Fibroblast of lung (primary cell): ENCODE measurements around the gene TUBG1. TPM values are rescaled to one million over a fixed set of nuclear protein-coding genes. Genes with fewer than 3 reads are reported as not detected.
"Not testable (repeated sequence)": the region's sequence is repeated elsewhere in the genome, so short reads cannot be mapped to it uniquely, and the experiment has no call there.

Experiments
- DNase-seq, 2 donors: peaks; one replicate each; pipeline versions ENCODE4 v3.0.0 to v3.0.0-alpha.2; 2010; ENCODE audit warnings: low read depth in 2 of 2
- H2AFZ ChIP-seq: 2 replicates; pipeline ENCODE4 v1.5.1; 2012; ENCODE audit warnings: low read length, control low read depth, inconsistent platforms
- H3K27ac ChIP-seq: 2 replicates; pipeline ENCODE4 v1.5.1; 2011; ENCODE audit warnings: low read length, control low read depth; ENCODE audit not compliant: insufficient read depth
- H3K27me3 ChIP-seq: 2 replicates; pipeline ENCODE4 v1.5.1; 2011; ENCODE audit warnings: mild to moderate bottlenecking, low read length; ENCODE audit not compliant: control insufficient read depth, insufficient read depth
- H3K36me3 ChIP-seq: 2 replicates; pipeline ENCODE4 v1.5.1; 2011; ENCODE audit warnings: low read length; ENCODE audit not compliant: control insufficient read depth, insufficient read depth
- H3K4me1 ChIP-seq: 2 replicates; pipeline ENCODE4 v1.5.1; 2011; ENCODE audit warnings: low read length; ENCODE audit not compliant: control insufficient read depth, insufficient read depth; ENCODE audit errors: extremely low read depth
- H3K4me2 ChIP-seq: 2 replicates; pipeline ENCODE4 v1.5.1; 2011; ENCODE audit warnings: low read length, control low read depth; ENCODE audit not compliant: insufficient read depth; ENCODE audit errors: extremely low read depth
- H3K4me3 ChIP-seq, 4 experiments: fragments of 200-600 bp in 1 of 4; sonication (generic) in 1 of 4; replicated peaks in 1 of 4; 2 replicates each; pipeline ENCODE4 v1.5.1; 2011 to 2016; ENCODE audit warnings: low read length in 4 of 4, low read depth in 3 of 4, mild to moderate bottlenecking in 3 of 4, control low read depth in 2 of 4, inconsistent platforms in 1 of 4, mixed read lengths in 1 of 4; ENCODE audit not compliant: insufficient read depth in 1 of 4; ENCODE audit errors: control extremely low read depth in 1 of 4
- H3K79me2 ChIP-seq: 2 replicates; pipeline ENCODE4 v1.5.1; 2012; ENCODE audit warnings: mild to moderate bottlenecking, low read length, inconsistent platforms; ENCODE audit not compliant: control insufficient read depth, insufficient read depth
- H3K9ac ChIP-seq: 2 replicates; pipeline ENCODE4 v1.5.1; 2011; ENCODE audit warnings: mild to moderate bottlenecking, low read length, control low read depth; ENCODE audit not compliant: insufficient read depth
- H3K9me3 ChIP-seq: 2 replicates; pipeline ENCODE4 v1.5.1; 2012; ENCODE audit warnings: low read depth, low read length; ENCODE audit not compliant: control insufficient read depth, insufficient read depth
- H4K20me1 ChIP-seq: 2 replicates; pipeline ENCODE4 v1.5.1; 2011; ENCODE audit warnings: low read length; ENCODE audit not compliant: control insufficient read depth, insufficient read depth; ENCODE audit errors: extremely low read depth
- EZH2 ChIP-seq: IDR thresholded peaks from 2 replicates; pipeline ENCODE4 v1.5.1; 2012; ENCODE audit warnings: low read length, control low read depth, mild to moderate bottlenecking; ENCODE audit errors: missing control alignments
- polyA plus RNA-seq, 2 donors: library from polyadenylated mRNA; depleted of rRNA in 1 of 2; stranded (reverse) in 1 of 2; unstranded in 1 of 2; fragments of >200 nt; gene quantifications; 2 replicates each; pipeline ENCODE4 v1.2.1, GENCODE V29; 2011 to 2012; ENCODE audit warnings: missing spikeins in 1 of 2
- total RNA-seq: library from RNA; depleted of rRNA; stranded (reverse); fragments of >200 nt; gene quantifications from 2 replicates; pipeline ENCODE4 v1.2.1, GENCODE V29; 2014
- TF ChIP-seq, protein P1 (sequence below), 2 donors: IDR thresholded peaks in 1 of 2; conservative IDR thresholded peaks in 1 of 2; 1 replicate in 1 of 2; 2 replicates in 1 of 2; pipeline ENCODE4 v1.5.1; 2011 to 2012; ENCODE audit warnings: low read length in 2 of 2, control low read depth in 1 of 2, inconsistent platforms in 1 of 2, low read depth in 1 of 2, mild to moderate bottlenecking in 1 of 2

TUBG1 gene
- total and polyA plus RNA-seq, 2 donors (not counting 1 experiment from before 2014, with no cell fraction given), result 16.7 to 60.0 TPM

DNA sequence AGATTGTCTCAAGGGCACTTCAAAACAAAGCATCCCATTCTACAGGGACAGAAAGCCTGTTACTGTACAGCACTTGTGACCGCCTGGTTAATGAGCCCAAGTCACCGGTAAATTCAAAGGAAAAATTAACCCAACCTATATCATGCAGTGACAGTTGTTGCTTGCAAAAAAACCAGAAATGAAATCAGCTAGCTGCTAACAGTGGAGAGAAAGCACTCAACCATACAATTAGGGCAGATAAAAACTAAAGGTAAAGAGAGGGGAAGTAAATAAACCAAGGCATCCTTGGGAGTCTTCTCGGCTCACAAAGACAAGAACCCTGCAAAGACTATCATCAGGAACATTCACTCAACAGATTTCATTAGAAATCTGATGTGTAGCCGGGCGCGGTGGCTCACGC is 6.2 kb upstream of the TUBG1 start:
- DNase-seq, result no peak
- Histone ChIP-seq H3K4me2 (no peak overlapping the region), H3K4me3 (no peak overlapping the region), H3K27ac (no peak overlapping the region), H4K20me1 (peaks cover 1% of the 10 kb centered on the region), H3K27me3 (no peaks in the 10 kb centered on the region), H3K9ac (no peak overlapping the region), H2AFZ (no peak overlapping the region), H3K36me3 (no peaks in the 10 kb centered on the region), H3K9me3 (no peaks in the 10 kb centered on the region), H3K79me2 (peaks cover 64% of the 10 kb centered on the region), H3K4me1 (peaks cover 3% of the 10 kb centered on the region)
- TF ChIP-seq, protein P1, sequence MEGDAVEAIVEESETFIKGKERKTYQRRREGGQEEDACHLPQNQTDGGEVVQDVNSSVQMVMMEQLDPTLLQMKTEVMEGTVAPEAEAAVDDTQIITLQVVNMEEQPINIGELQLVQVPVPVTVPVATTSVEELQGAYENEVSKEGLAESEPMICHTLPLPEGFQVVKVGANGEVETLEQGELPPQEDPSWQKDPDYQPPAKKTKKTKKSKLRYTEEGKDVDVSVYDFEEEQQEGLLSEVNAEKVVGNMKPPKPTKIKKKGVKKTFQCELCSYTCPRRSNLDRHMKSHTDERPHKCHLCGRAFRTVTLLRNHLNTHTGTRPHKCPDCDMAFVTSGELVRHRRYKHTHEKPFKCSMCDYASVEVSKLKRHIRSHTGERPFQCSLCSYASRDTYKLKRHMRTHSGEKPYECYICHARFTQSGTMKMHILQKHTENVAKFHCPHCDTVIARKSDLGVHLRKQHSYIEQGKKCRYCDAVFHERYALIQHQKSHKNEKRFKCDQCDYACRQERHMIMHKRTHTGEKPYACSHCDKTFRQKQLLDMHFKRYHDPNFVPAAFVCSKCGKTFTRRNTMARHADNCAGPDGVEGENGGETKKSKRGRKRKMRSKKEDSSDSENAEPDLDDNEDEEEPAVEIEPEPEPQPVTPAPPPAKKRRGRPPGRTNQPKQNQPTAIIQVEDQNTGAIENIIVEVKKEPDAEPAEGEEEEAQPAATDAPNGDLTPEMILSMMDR (conservative IDR thresholded peaks at IDR 0.05 in 1 of 2, IDR thresholded peaks at IDR 0.05 in 1 of 2; ENCODE audit: low read depth in 1 of 2, low read length in 2 of 2), result no peak
- no peak for TF ChIP-seq EZH2

DNA sequence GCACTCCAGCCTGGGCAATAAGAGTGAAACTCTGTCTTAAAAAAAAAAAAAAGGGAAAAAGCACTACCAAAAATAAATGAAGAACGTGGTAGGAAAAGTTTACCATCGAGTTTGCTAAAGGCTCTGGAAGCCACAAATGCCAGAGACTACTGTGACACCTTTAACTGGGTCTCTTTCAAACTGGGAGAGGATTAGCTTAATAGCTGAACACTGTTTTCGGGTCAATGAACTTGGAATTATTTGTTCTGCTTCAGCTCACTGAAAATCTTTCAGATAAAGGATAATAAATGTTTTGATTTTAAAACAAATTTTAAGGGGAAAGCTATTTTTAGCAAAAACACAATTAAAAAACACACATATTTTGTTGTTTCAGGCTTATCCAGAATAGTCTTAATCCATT is 1.7 kb upstream of the TUBG1 start:
- peak overlapping the region; percentile 62 to 98 (median 84) for H3K4me3 ChIP-seq
- H3K4me1 ChIP-seq, result peaks cover 3% of the 10 kb centered on the region
- H3K9me3 ChIP-seq, result no peaks in the 10 kb centered on the region
- H3K27me3 ChIP-seq, result no peaks in the 10 kb centered on the region
- no peaks in the 10 kb centered on the region for H4K20me1 ChIP-seq
- H3K27ac ChIP-seq, result no peak overlapping the region
- TF ChIP-seq EZH2, result no peak
- TF ChIP-seq, protein P1 (conservative IDR thresholded peaks at IDR 0.05 in 1 of 2, IDR thresholded peaks at IDR 0.05 in 1 of 2; ENCODE audit: low read depth in 1 of 2, low read length in 2 of 2), result no peak
- H3K36me3 ChIP-seq, result peaks cover 3% of the 10 kb centered on the region
- no peak overlapping the region for H2AFZ ChIP-seq
- H3K9ac ChIP-seq, result no peak overlapping the region
- DNase-seq, result no peak
- peaks cover 55% of the 10 kb centered on the region for H3K79me2 ChIP-seq
- H3K4me2 ChIP-seq, result peak overlapping the region; percentile 36

DNA sequence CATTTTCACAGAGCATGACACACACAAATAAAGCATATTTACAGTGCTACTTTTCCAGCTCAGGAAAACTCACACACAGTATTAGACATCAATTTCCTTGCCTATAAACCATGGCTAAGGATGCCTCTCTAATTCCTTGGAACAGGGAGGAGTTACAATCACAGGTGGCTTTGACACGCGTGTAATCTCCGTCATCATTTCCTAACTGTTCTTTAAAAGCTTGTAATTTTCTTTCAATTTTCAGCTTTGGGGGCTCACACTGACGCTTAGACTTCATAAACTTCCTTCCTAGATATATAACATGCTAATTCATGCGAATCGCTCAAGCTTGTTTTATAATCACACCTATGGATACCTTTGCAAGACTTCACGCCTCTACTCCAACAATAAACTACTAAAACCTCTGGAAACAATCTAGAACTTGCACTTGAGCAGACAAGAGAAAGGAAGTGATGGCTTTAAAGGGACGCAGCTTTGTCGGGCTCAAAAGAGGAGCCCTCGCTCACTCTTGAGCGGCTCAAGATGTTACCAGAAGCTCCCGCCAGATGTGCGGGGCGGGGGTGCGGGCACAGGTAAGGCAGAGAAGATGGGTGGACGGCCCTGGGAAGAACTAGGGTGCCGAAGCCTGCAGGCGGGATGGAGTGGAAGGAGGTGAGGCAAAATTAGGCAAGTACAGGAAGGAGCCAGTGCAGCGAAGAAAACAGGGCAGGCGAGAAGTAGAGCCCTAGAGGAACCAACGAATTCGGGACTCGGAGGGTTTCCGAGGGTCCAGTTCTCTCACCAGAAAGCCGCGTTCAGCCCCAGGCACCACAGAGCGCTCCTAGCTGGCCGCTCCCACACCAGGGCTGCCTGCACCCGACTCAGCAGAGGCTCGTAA is 940 bp upstream of the TUBG1 start:
- Histone ChIP-seq H2AFZ (peak overlapping the region; percentile 30), H3K27me3 (no peaks in the 10 kb centered on the region), H3K9me3 (no peaks in the 10 kb centered on the region), H3K4me2 (peak overlapping the region; percentile 36), H3K9ac (peak overlapping the region; percentile 77), H3K27ac (peak overlapping the region; percentile 73), H3K4me1 (peaks cover 3% of the 10 kb centered on the region), H3K36me3 (peaks cover 4% of the 10 kb centered on the region), H3K4me3 (peak overlapping the region; percentile 62 to 98 (median 84)), H4K20me1 (no peaks in the 10 kb centered on the region), H3K79me2 (peaks cover 48% of the 10 kb centered on the region)
- DNase-seq, result no peak
- TF ChIP-seq, protein P1 (conservative IDR thresholded peaks at IDR 0.05 in 1 of 2, IDR thresholded peaks at IDR 0.05 in 1 of 2; ENCODE audit: low read depth in 1 of 2, low read length in 2 of 2), result no peak
- no peak for TF ChIP-seq EZH2

DNA sequence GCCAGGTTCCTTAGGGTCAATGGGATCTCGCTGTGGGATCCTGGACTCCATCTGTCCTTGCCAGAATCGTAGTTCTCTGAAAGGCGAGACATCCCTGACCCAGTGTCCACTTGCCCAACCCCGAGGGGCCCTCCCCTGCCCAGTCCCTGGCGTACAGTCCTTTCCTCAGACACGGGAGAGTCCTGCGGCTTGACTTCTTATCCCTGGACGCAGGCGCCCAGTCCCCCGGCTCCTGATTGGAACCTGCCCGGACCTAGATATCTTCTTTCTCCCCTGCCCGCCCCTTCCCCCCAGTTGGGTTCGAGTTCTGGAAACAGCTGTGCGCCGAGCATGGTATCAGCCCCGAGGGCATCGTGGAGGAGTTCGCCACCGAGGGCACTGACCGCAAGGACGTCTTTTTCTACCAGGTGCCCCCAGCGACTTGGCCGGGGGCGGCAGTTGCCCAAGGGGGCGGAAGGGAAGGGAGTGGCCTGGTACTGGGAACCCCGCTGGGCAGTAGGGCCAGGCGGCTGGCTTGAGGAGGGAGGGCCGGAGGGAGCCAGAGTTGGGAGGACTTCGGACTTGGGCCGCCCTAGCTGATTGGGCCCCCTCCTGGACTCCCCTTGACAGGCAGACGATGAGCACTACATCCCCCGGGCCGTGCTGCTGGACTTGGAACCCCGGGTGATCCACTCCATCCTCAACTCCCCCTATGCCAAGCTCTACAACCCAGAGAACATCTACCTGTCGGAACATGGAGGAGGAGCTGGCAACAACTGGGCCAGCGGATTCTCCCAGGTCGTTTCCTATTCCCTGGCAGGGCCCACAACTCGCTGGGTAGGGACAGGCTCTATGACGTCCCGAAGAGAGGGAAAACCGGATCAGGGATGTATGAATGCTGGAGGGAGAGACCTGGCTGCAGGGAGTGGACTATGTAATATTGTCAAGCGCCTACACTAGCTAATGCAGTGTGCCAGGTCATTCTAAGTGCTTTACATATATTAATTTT is 625 bp downstream of the TUBG1 start:
- Histone ChIP-seq H3K79me2 (peaks cover 37% of the 10 kb centered on the region), H3K27ac (peak overlapping the region; percentile 91), H3K4me2 (peak overlapping the region; percentile 81), H3K4me3 (peak overlapping the region; percentile 78 to 91 (median 88)), H2AFZ (peak overlapping the region; percentile 96), H3K9ac (peak overlapping the region; percentile 73)
- H3K27me3 ChIP-seq, DNase-seq, H4K20me1 ChIP-seq, H3K9me3 ChIP-seq, H3K36me3 ChIP-seq, H3K4me1 ChIP-seq: not testable (repeated sequence)
